ENCODE data around the gene KCTD10. TPM values are rescaled to one million over a fixed set of nuclear protein-coding genes. Genes with fewer than 3 reads are reported as not detected.

KCTD10 gene
- total and polyA plus RNA-seq, 8 donors, result 6.7 to 16.7 (median 10.7) TPM

DNA sequence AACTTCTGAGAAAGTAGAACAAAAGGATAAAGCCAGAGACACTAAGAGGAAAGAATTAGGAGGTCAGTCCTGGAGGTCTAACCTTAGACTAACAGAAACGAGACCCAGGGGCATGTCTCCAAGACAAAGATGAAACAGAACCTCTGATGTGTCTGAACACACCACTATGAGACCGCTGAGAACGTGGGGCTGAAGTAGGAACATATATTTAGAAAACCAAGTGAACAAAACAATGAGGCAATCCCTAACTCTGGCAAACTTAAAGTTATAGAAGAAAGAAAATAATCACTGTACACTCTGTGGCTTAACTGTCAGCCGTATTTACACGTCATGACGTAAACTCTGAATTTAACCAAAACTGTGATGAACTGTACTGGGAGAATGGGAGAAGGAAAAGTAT, 17.9 kb downstream of the KCTD10 start:
- Histone ChIP-seq H3K27ac (no peak overlapping the region), H3K9me3 (no peaks in the 10 kb centered on the region), H3K27me3 (no peaks in the 10 kb centered on the region), H3K36me3 (peaks cover 2 to 27% (median 10%) of the 10 kb centered on the region in 3 donors), H3K4me1 (peaks cover 3 to 20% (median 18%) of the 10 kb centered on the region in 3 donors), H3K4me3 (no peak overlapping the region)
- FAIRE-seq (no peak), ATAC-seq (no peak), DNase-seq (no peak)
- TF ChIP-seq, protein P1, sequence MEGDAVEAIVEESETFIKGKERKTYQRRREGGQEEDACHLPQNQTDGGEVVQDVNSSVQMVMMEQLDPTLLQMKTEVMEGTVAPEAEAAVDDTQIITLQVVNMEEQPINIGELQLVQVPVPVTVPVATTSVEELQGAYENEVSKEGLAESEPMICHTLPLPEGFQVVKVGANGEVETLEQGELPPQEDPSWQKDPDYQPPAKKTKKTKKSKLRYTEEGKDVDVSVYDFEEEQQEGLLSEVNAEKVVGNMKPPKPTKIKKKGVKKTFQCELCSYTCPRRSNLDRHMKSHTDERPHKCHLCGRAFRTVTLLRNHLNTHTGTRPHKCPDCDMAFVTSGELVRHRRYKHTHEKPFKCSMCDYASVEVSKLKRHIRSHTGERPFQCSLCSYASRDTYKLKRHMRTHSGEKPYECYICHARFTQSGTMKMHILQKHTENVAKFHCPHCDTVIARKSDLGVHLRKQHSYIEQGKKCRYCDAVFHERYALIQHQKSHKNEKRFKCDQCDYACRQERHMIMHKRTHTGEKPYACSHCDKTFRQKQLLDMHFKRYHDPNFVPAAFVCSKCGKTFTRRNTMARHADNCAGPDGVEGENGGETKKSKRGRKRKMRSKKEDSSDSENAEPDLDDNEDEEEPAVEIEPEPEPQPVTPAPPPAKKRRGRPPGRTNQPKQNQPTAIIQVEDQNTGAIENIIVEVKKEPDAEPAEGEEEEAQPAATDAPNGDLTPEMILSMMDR (IDR thresholded peaks at IDR 0.05), result no peak
- 74 to 79% methylated on average over 6 of the region's 6 CpGs for WGBS, 2 donors
- intact Hi-C loops (cut with DNase I), result no loop called here

GRCh38 chr12:109458771-109459208, 18.3 kb downstream of the KCTD10 start:
- TF ChIP-seq, protein P1 (IDR thresholded peaks at IDR 0.05), result no peak
- ATAC-seq, result no peak
- Histone ChIP-seq H3K27ac (peak overlapping the region in 1 of 4 donors; percentile 30), H3K27me3 (no peaks in the 10 kb centered on the region), H3K9me3 (no peaks in the 10 kb centered on the region), H3K36me3 (peaks cover 2 to 32% (median 10%) of the 10 kb centered on the region in 3 donors), H3K4me1 (peaks cover 2 to 16% (median 13%) of the 10 kb centered on the region in 3 donors), H3K4me3 (no peak overlapping the region)
- no peak for DNase-seq
- WGBS, 2 donors, result 77 to 78% methylated on average over 6 of the region's 6 CpGs
- intact Hi-C loops (cut with DNase I), result no loop called here
- no peak for FAIRE-seq

DNA sequence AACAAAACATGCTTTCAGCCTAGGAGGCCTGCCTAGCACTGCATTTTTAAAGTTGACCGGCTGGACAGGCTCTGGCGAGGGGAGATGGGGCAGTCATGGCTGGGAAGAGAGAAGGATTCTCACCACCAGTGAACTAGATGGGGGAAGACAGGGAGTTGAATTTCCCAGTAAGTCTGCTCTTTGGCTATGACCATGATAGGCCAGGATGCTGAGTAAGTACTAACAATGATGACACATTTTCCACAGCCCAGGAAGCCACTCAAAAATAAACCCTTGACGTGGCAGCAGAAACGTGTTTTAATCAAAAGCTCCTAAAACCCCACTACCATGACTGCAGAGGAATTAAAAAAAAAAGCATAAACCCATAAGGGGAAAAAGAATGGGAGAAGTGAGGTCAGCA, 19.0 kb downstream of the KCTD10 start:
- Histone ChIP-seq H3K4me1 (peaks cover 0 to 15% (median 8%) of the 10 kb centered on the region in 3 donors), H3K36me3 (peaks cover 2 to 39% (median 10%) of the 10 kb centered on the region in 3 donors)
- FAIRE-seq, result no peak

DNA sequence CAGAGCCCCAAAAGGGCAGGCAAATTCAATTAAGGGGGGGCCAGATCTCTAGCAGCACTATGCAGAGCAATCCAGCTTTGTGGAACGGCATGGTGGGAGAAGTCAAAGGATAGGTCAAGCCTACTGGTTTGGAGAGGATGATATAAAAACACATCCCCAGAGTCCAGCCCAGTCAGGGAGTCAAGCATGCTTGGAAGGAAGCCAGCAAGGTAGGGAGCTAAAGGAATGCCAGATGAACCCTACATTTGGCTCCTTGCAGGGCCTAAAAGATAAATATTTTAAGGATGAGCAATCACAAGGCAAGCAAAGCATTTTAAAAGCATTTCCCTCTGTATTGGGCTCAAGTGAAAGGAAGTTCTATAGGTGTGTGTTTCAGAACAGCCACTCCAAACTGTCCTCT, 21.4 kb downstream of the KCTD10 start:
- peaks cover 0 to under 1% (median under 1%) of the 10 kb centered on the region in 3 donors for H3K4me1 ChIP-seq
- DNase-seq (no peak), ATAC-seq (no peak), FAIRE-seq (no peak)
- no peaks in the 10 kb centered on the region for H3K9me3 ChIP-seq
- 91 to 98% methylated on average over 1 of the region's 1 CpG for WGBS, 2 donors
- H3K27ac ChIP-seq, result no peak overlapping the region
- TF ChIP-seq, protein P1 (IDR thresholded peaks at IDR 0.05), result no peak
- H3K36me3 ChIP-seq, result peaks cover 2 to 53% (median 10%) of the 10 kb centered on the region in 3 donors
- no peaks in the 10 kb centered on the region for H3K27me3 ChIP-seq
- no peak overlapping the region for H3K4me3 ChIP-seq
- intact Hi-C loops (cut with DNase I), result no loop called here

More for the DNA sequence above, 19.0 kb downstream of the KCTD10 start:
- ATAC-seq (no peak), DNase-seq (no peak)
- H3K27me3 ChIP-seq, result no peaks in the 10 kb centered on the region
- no peaks in the 10 kb centered on the region for H3K9me3 ChIP-seq
- H3K27ac ChIP-seq, result peak overlapping the region in 1 of 4 donors; percentile 30
- no peak overlapping the region for H3K4me3 ChIP-seq
- WGBS, 2 donors, result 73 to 81% methylated on average over 4 of the region's 4 CpGs
- TF ChIP-seq, protein P1 (IDR thresholded peaks at IDR 0.05), result no peak
- intact Hi-C loops (cut with DNase I), result no loop called here

DNA sequence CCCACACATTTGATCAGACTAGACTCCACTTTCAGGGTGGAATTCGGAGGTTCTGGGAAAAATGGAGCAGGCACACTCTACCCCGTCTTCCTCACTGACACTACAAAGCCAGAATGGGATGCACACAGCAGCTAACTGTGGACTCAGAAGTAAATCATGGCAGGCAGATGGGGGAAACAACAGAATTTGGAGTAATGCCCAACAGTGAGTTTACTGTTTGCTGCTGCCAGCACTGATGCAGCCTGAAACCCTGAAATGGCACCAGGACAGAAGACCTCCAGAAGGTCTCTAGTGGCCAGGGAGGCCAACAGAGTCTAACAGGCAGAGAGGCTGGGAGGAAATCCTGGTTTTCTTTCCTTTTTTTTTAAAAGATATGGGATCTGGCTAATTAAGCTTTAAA, 24.6 kb downstream of the KCTD10 start:
- no peak for DNase-seq
- WGBS, 2 donors, result 85 to 86% methylated on average over 2 of the region's 2 CpGs
- Histone ChIP-seq H3K27ac (no peak overlapping the region), H3K4me3 (no peak overlapping the region), H3K9me3 (no peaks in the 10 kb centered on the region), H3K36me3 (peaks cover 2 to 60% (median 10%) of the 10 kb centered on the region in 3 donors), H3K4me1 (no peaks in the 10 kb centered on the region), H3K27me3 (no peaks in the 10 kb centered on the region)
- ATAC-seq, result no peak
- TF ChIP-seq, protein P1 (IDR thresholded peaks at IDR 0.05), result no peak
- intact Hi-C loops (cut with DNase I), result no loop called here
- FAIRE-seq, result no peak

All from pancreas (tissue), 10 donors.